ENCODE measurements around the gene ATP6V1F.

Gene ATP6V1F

GRCh38 chr7:128865996-128866877, 3.6 kb downstream of the ATP6V1F start:
- TF ChIP-seq CTCF (conservative IDR thresholded peaks at IDR 0.05; ENCODE audit: low read depth, low read length), result no peak
- H3K4me3 ChIP-seq (ENCODE audit: low read length), result no peak overlapping the region
- DNase-seq (ENCODE audit: low read depth), result no peak

- H3K4me3 ChIP-seq (ENCODE audit: low read length), result no peak overlapping the region
- no peak for DNase-seq (ENCODE audit: low read depth)
- no peak for TF ChIP-seq CTCF (conservative IDR thresholded peaks at IDR 0.05; ENCODE audit: low read depth, low read length)
These were observed 4.6 kb downstream of the ATP6V1F start for GRCh38 chr7:128867241-128867640.

GRCh38 chr7:128867842-128868623, 5.4 kb downstream of the ATP6V1F start:
- TF ChIP-seq CTCF (conservative IDR thresholded peaks at IDR 0.05; ENCODE audit: low read depth, low read length), result no peak
- DNase-seq (ENCODE audit: low read depth), result no peak
- no peak overlapping the region for H3K4me3 ChIP-seq (ENCODE audit: low read length)

GRCh38 chr7:128868624-128869137, 6.0 kb downstream of the ATP6V1F start:
- H3K4me3 ChIP-seq (ENCODE audit: low read length), result peak overlapping the region; percentile 49
- no peak for DNase-seq (ENCODE audit: low read depth)
- no peak for TF ChIP-seq CTCF (conservative IDR thresholded peaks at IDR 0.05; ENCODE audit: low read depth, low read length)

GRCh38 chr7:128869138-128869943, 6.7 kb downstream of the ATP6V1F start:
- no peak for TF ChIP-seq CTCF (conservative IDR thresholded peaks at IDR 0.05; ENCODE audit: low read depth, low read length)
- DNase-seq (ENCODE audit: low read depth), result no peak
- peak overlapping the region; percentile 49 for H3K4me3 ChIP-seq (ENCODE audit: low read length)

GRCh38 chr7:128869944-128870285, 7.3 kb downstream of the ATP6V1F start:
- TF ChIP-seq CTCF (conservative IDR thresholded peaks at IDR 0.05; ENCODE audit: low read depth, low read length), result no peak
- peak overlapping the region; percentile 25 for H3K4me3 ChIP-seq (ENCODE audit: low read length)
- DNase-seq (ENCODE audit: low read depth), result no peak
